Measurements from ENCODE around the gene FAM13A.
"Not testable (repeated sequence)": the region's sequence is repeated elsewhere in the genome, so short reads cannot be mapped to it uniquely, and the experiment has no call there.

FAM13A gene

DNA sequence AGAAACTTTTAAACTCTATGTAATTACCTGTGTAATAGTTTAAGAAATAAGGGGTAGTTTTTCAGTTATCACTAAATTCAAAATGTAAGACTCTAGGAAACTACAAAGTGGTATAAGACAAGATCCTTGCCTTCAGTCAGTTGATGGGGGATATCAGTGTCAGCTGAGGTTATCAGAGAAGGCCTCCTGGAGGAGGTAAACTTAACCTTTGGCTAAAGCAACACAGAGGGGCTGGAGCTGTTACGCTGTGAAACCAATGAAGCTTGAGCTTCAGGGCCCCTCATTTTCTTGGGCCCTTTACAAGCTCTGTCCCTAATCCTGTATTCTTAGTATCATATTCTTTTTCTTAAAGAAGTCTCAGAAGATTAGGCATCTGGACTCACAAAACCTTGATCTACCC is 35.9 kb downstream of the FAM13A start:
- no peak for DNase-seq (ENCODE audit: low spot score)
- in situ Hi-C loops (cut with MboI; ENCODE audit: low sequenced_read_pairs, unreplicated experiment): loop anchor here (10.0 kb wide), 2 partner anchors 206 to 486 kb away; no protein-coding TSS in a partner anchor
- TF ChIP-seq, protein P1, sequence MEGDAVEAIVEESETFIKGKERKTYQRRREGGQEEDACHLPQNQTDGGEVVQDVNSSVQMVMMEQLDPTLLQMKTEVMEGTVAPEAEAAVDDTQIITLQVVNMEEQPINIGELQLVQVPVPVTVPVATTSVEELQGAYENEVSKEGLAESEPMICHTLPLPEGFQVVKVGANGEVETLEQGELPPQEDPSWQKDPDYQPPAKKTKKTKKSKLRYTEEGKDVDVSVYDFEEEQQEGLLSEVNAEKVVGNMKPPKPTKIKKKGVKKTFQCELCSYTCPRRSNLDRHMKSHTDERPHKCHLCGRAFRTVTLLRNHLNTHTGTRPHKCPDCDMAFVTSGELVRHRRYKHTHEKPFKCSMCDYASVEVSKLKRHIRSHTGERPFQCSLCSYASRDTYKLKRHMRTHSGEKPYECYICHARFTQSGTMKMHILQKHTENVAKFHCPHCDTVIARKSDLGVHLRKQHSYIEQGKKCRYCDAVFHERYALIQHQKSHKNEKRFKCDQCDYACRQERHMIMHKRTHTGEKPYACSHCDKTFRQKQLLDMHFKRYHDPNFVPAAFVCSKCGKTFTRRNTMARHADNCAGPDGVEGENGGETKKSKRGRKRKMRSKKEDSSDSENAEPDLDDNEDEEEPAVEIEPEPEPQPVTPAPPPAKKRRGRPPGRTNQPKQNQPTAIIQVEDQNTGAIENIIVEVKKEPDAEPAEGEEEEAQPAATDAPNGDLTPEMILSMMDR (IDR thresholded peaks at IDR 0.05; ENCODE audit: borderline replicate concordance, control extremely low read depth, extremely low read depth, insufficient read depth, missing control alignments): no peak

DNA sequence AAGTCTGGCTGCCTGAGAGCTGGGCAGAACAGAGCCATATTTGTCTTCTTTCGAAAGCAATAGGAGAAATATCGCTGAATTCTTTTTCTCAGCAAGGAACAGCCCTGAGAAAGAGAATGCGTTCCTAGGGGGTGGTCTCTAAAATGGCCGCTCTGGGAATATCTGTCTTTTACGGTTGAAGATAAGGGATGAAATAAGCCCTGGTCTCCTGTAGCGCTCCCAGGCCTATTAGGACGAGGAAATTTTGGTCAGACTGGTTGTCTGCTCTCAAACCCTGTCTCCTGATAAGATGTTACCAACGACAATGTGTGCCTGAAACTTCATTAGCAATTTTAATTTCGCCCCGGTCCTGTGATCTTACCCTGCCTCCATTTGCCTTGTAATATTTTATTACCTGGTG is 42.1 kb downstream of the FAM13A start:
- DNase-seq (ENCODE audit: low spot score); in situ Hi-C loops (cut with MboI; ENCODE audit: low sequenced_read_pairs, unreplicated experiment): not testable (repeated sequence)

DNA sequence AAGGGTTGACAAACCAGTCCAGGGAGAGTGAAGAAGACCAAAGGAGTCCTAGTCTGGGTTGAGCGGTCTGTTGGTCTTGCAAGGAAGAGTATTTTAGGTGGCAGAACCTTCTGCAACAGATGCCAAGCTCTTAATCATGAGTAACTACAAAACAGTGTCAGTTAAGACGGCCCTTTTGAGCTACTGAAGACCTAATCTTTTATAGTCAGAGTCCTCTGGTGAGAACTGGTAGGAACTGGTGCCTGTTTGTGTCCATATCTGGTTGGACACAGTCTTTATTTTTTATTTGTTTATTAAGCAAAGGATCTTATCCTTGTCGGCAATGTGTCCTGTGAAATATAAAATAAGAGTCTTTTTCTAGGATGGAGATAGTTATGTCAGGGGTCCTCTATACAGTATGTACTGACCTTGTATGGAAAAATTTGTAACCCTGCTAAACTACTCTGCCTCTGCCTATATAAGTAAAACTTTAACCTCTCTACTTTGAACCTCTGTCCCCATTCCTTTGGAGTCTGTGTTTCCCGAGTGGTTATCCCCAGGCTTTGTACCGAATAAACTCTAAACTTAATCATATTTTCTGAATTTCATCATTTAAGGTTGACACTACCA is 47.1 kb downstream of the FAM13A start:
- in situ Hi-C loops (cut with MboI; ENCODE audit: low sequenced_read_pairs, unreplicated experiment): no loop called here
- DNase-seq (ENCODE audit: low spot score): no peak
- TF ChIP-seq, protein P1 (IDR thresholded peaks at IDR 0.05; ENCODE audit: borderline replicate concordance, control extremely low read depth, extremely low read depth, insufficient read depth, missing control alignments): no peak

DNA sequence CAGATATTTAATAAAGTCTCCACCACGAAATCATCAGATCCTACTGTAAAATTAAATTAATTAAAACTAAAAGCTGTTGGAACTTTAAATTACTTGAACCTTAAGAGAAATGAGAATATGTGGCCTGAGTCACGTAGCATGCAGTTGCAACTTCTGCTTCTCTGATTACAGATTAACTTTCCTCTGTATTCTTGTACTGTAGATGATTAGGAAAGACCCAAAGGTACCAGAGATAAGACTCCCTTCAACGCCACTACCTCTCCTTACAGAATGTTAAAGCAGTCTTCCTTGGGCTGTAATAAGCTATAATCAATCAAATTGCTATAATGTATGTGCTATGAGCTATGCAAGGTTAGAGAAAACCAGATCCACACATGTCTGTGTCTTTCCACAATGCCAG is 47.9 kb downstream of the FAM13A start:
- no peak for DNase-seq (ENCODE audit: low spot score)
- in situ Hi-C loops (cut with MboI; ENCODE audit: low sequenced_read_pairs, unreplicated experiment): no loop called here
- TF ChIP-seq, protein P1 (IDR thresholded peaks at IDR 0.05; ENCODE audit: borderline replicate concordance, control extremely low read depth, extremely low read depth, insufficient read depth, missing control alignments): no peak

DNA sequence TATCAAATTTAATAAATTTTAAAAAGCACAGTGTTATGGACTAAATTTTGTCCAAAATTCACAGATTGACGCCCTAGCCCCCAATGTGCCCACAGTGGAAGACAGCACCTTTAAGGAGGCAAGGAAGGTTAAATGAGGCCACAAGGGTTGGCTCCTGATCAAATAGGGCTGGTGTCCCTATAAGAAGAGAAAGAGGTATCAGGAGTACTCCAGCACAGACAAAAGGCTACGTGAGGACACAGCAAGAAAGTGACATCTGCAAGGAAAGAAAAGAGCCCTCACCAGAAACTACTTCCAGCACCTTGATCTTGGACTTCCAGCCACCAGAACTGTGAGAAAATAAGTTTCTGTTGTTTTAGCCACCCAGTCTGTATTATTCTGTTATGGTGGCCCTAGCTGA is 48.8 kb downstream of the FAM13A start:
- TF ChIP-seq, protein P1 (IDR thresholded peaks at IDR 0.05; ENCODE audit: borderline replicate concordance, control extremely low read depth, extremely low read depth, insufficient read depth, missing control alignments): no peak
- in situ Hi-C loops (cut with MboI; ENCODE audit: low sequenced_read_pairs, unreplicated experiment): no loop called here
- no peak for DNase-seq (ENCODE audit: low spot score)

DNA sequence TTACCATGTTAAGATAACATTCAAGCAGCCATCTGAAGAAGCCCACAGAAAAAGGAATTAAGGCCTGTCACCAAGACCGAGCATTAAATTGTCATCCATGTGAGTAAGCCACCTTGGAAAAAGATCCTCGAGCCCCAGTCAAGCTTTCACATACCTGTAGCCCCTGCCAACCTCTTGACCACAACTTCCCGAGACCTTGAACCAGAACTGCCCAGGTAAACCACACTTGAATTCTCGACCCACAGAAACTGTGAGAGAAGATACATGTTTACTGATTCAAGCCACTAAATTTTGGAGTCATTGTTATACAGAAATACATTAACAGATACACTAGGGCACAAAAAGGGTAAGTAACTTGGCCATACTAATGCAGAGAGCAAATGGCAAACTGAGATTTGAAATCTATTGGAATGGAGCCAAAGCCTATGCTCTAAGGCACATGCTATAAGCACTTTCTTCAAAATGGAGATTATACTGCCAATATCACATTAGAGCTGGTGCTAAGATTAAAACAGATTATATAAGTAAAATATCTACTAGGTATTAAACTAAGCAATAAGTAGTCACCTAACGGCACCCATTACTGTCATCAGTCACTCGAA is 49.5 kb downstream of the FAM13A start:
- TF ChIP-seq, protein P1 (IDR thresholded peaks at IDR 0.05; ENCODE audit: borderline replicate concordance, control extremely low read depth, extremely low read depth, insufficient read depth, missing control alignments): no peak
- in situ Hi-C loops (cut with MboI; ENCODE audit: low sequenced_read_pairs, unreplicated experiment): no loop called here
- DNase-seq (ENCODE audit: low spot score): no peak

DNA sequence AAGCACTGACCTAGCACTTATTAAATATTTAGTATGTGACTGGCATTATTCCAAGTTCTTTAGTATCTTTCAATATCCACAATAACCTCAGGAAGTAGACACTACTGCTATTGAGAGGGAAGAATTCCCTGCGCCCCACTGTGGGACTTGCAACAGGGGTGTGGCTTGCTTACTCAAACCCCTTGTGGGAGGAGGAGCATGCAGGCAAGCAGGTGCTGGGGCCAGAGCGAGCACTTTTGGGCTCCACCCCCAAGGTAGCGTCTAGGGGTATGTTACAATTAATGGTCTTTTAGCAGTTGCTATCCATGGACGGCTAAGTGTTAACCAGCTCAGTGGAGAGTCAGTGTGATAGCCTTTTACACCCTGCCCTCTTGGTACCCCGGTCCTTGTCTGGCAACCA is 50.7 kb downstream of the FAM13A start:
- in situ Hi-C loops (cut with MboI; ENCODE audit: low sequenced_read_pairs, unreplicated experiment): no loop called here
- TF ChIP-seq, protein P1 (IDR thresholded peaks at IDR 0.05; ENCODE audit: borderline replicate concordance, control extremely low read depth, extremely low read depth, insufficient read depth, missing control alignments): no peak
- DNase-seq (ENCODE audit: low spot score): no peak

DNA sequence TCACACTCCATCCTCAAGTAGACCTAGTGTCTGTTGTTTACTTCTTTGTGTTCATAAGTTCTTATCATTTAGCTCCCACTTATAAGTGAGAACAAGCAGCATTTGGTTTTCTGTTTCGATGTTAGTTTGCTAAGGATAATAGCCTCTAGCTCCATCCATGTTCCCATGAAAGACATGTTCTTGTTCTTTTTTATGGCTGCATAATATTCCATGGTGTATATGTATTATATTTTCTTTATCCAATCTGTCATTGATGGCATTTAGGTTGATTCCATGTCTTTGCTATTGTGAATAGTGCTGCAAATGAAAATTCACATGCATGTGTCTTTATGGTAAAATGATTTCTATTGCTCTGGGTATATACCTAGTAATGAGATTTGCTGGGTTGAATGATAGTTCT is 51.9 kb downstream of the FAM13A start:
- in situ Hi-C loops (cut with MboI; ENCODE audit: low sequenced_read_pairs, unreplicated experiment); DNase-seq (ENCODE audit: low spot score): not testable (repeated sequence)

Measured in GM13976 (cell line).